ENCODE results near the gene C21orf91.

The C21orf91 gene

DNA sequence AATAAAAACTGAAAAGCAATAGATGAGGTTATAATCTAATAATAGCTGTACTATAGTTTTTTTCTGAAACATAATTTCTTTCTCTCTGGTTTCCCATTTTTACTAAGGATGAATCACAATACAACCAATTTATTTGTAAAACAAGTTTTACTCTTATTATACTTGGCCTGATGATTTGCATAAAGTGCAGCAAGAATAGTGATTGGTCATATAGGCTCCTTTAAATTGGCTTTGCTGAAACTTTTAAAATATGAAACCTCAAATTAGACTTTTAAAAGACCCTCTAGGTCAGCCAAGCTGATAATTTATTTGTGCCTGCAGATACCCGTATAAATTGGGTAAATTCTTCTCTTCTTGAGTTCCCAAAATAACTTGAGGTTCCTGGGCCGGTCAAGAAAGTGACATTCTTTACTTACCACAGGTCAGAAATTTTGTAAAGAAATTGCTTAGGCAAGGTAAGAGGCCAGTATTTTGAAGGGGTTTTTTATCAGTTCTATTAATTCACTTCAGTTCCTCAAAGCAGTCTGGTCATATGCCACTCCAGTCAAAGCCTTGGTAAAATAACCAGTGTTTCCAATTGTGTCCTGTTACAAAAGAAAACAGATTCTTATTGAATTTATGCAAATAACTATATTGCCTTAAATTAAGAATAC is 76.1 kb downstream of the C21orf91 start:
- Histone ChIP-seq H3K27ac (peak overlapping the region in 1 of 21 experiments; percentile 29), H3K4me3 (no peak overlapping the region)

DNA sequence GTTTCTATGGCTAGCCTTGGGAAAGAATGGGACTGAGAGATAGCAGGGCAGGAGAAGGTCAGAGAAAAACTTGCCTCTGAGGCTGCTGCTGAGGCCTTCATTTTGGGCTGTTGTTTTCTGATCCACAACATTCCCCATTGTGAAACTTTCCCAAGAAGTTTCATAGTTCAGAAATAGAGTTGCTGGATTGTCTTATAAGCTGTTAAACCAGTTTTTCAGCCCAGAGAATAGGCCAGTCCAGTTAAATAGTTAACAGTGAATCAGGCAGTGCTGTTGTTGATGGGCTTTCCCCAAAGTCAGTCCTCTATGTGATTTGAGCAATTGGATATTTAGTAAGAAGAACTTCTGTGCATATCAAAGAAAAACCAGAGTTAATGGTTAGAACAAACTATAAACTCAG is 77.0 kb downstream of the C21orf91 start:
- H3K4me3 ChIP-seq = no peak overlapping the region
- H3K27ac ChIP-seq = peak overlapping the region in 4 of 21 experiments; percentile 1 to 33 (median 28)
